Panc1 (cell line): ENCODE results near the gene FAM53A. TPM values are rescaled to one million over a fixed set of nuclear protein-coding genes. Genes with fewer than 3 reads are reported as not detected.

Experiments used
- ATAC-seq: fragments of 200-7000 bp; cut with Tn5 transposase; 2 replicates; pipeline ENCODE4 v1.9.1; 2020; ENCODE audit warnings: mild to moderate bottlenecking, moderate library complexity
- BruUV-seq: library from RNA; stranded (reverse); fragments of 400-500 nt; replicated peaks from 2 replicates; lab custom pipeline; 2021; lab: Mats Ljungman, UMichigan
- CTCF ChIA-PET: fragments of 300-600 bp; sonication (Branson Sonifier 250); formaldehyde crosslinking; loops from one replicate; lab custom pipeline; 2022; ENCODE audit warnings: antibody characterized with exemption; lab: Charles Lee
- POLR2A ChIA-PET: fragments of 300-600 bp; sonication (Branson Sonifier 250); formaldehyde crosslinking; loops from one replicate; lab custom pipeline; 2022; ENCODE audit warnings: antibody characterized with exemption; lab: Charles Lee
- DNase-seq: peaks from one replicate; pipeline ENCODE4 v3.0.0-alpha.2; 2010; ENCODE audit warnings: low read depth, low spot score
- H3K27ac ChIP-seq: 2 replicates; pipeline ENCODE4 v1.5.1; 2011; ENCODE audit warnings: mild to moderate bottlenecking, low read length, inconsistent platforms
- H3K27me3 ChIP-seq: fragments of 200-500 bp; sonication (Bioruptor generic); 2 replicates; pipeline ENCODE4 v1.6.0; 2014; ENCODE audit warnings: low read length, inconsistent platforms; ENCODE audit not compliant: control insufficient read depth, insufficient read depth
- H3K36me3 ChIP-seq: fragments of 200-500 bp; sonication (Bioruptor generic); 2 replicates; pipeline ENCODE4 v1.5.1; 2014; ENCODE audit warnings: inconsistent platforms, mild to moderate bottlenecking, low read length, moderate library complexity; ENCODE audit not compliant: control insufficient read depth, insufficient read depth
- H3K4me1 ChIP-seq: 2 replicates; pipeline ENCODE4 v1.5.1; 2011; ENCODE audit warnings: inconsistent platforms, mild to moderate bottlenecking, low read length, moderate library complexity; ENCODE audit not compliant: control insufficient read depth, insufficient read depth
- H3K4me3 ChIP-seq, 2 experiments: 2 replicates each; pipeline ENCODE4 v1.5.1; 2011 to 2012; ENCODE audit warnings: low read depth in 2 of 2, low read length in 2 of 2, mild to moderate bottlenecking in 2 of 2, inconsistent platforms in 1 of 2, moderate library complexity in 1 of 2
- H3K9me3 ChIP-seq: fragments of 200-500 bp; sonication (Bioruptor generic); 2 replicates; pipeline ENCODE4 v1.5.1; 2014; ENCODE audit warnings: low read depth, mild to moderate bottlenecking, inconsistent platforms, low read length, moderate library complexity; ENCODE audit not compliant: control insufficient read depth, insufficient read depth
- CTCF ChIP-seq: fragments of 450-650 bp; IDR thresholded peaks from 2 replicates; pipeline ENCODE4 v1.5.1; 2017; ENCODE audit warnings: mild to moderate bottlenecking
- POLR2AphosphoS5 ChIP-seq: IDR thresholded peaks from 2 replicates; pipeline ENCODE4 v1.6.1; 2012; ENCODE audit warnings: mild to moderate bottlenecking, low read depth, low read length, moderate library complexity
- REST ChIP-seq, 2 experiments: IDR thresholded peaks; 2 replicates each; pipeline ENCODE4 v1.6.1; 2011 to 2012; ENCODE audit warnings: low read depth in 2 of 2, control low read depth in 1 of 2, low read length in 1 of 2, mild to moderate bottlenecking in 1 of 2, moderate library complexity in 1 of 2; ENCODE audit not compliant: insufficient read depth in 1 of 2
- SIN3A ChIP-seq: IDR thresholded peaks from 2 replicates; pipeline ENCODE4 v1.6.1; 2012; ENCODE audit warnings: low read depth, mild to moderate bottlenecking, low read length, moderate library complexity, borderline replicate concordance; ENCODE audit not compliant: insufficient read depth
- TCF7L2 ChIP-seq: IDR thresholded peaks from 2 replicates; pipeline ENCODE4 v1.6.1; 2011; ENCODE audit warnings: mild to moderate bottlenecking, low read depth, low read length, inconsistent platforms
- in situ Hi-C: cut with HindIII; loops from 2 replicates; pipeline ENCODE4 v1.10.0; 2016; ENCODE audit warnings: low sequenced_read_pairs, low pct_unique_long_range_greater_than_20kb
- intact Hi-C: fragments of 100-400 bp; cut with micrococcal nuclease; formaldehyde crosslinking; loops from one replicate; pipeline ENCODE4 v1.10.0; 2022; ENCODE audit not compliant: unreplicated experiment
- total RNA-seq: library from RNA; stranded (reverse); gene quantifications from one replicate; pipeline ENCODE4 v1.2.1, GENCODE V29; 2021; ENCODE audit not compliant: unreplicated experiment

Gene FAM53A
- total RNA-seq, 1 experiment from 2014 or later: 7.0 TPM

GRCh38 chr4:1663549-1663948, 20.6 kb downstream of the FAM53A start:
- DNase-seq (no peak), ATAC-seq (no peak)
- no peak overlapping the region for H3K27ac ChIP-seq
- no TSS peak for BruUV-seq
- intact Hi-C loops (no loop called here), in situ Hi-C loops (no loop called here)
- no peaks in the 10 kb centered on the region for H3K36me3 ChIP-seq
- no peaks in the 10 kb centered on the region for H3K9me3 ChIP-seq
- no peak for TF ChIP-seq POLR2AphosphoS5
- no peak for TF ChIP-seq SIN3A
- no peak for TF ChIP-seq REST (IDR thresholded peaks at IDR 0.05; ENCODE audit: insufficient read depth in 1 of 2, low read depth in 2 of 2, low read length in 1 of 2)
- no peak for TF ChIP-seq CTCF
- TF ChIP-seq TCF7L2: no peak
- H3K4me3 ChIP-seq: no peak overlapping the region
- POLR2A ChIA-PET: interaction anchor here (0.5 to 0.6 kb wide), 3 partner anchors 20 to 96 kb away, joined by 3 to 8 read pairs (median 7); no protein-coding TSS in a partner anchor
- CTCF ChIA-PET: no interaction called here
- no peaks in the 10 kb centered on the region for H3K27me3 ChIP-seq
- H3K4me1 ChIP-seq: no peaks in the 10 kb centered on the region

GRCh38 chr4:1661695-1662094, 22.4 kb downstream of the FAM53A start:
- H3K27me3 ChIP-seq: no peaks in the 10 kb centered on the region
- no peak overlapping the region for H3K4me3 ChIP-seq
- H3K9me3 ChIP-seq: no peaks in the 10 kb centered on the region
- in situ Hi-C loops (no loop called here), intact Hi-C loops (no loop called here)
- H3K36me3 ChIP-seq: no peaks in the 10 kb centered on the region
- DNase-seq (no peak), ATAC-seq (no peak)
- ChIA-PET CTCF (interaction anchor here (0.6 kb wide), 1 partner anchor 14 kb away, joined by 3 read pairs; no protein-coding TSS in a partner anchor), POLR2A (no interaction called here)
- no peak for TF ChIP-seq REST (IDR thresholded peaks at IDR 0.05; ENCODE audit: insufficient read depth in 1 of 2, low read depth in 2 of 2, low read length in 1 of 2)
- no peak for TF ChIP-seq SIN3A
- no peak for TF ChIP-seq POLR2AphosphoS5
- TF ChIP-seq TCF7L2: no peak
- no peak for TF ChIP-seq CTCF
- no peak overlapping the region for H3K27ac ChIP-seq
- H3K4me1 ChIP-seq: no peaks in the 10 kb centered on the region
- BruUV-seq: no TSS peak
